HG02981 (cell line): Measurements from ENCODE around the gene FYB2.
"Not testable (repeated sequence)": the region's sequence is repeated elsewhere in the genome, so short reads cannot be mapped to it uniquely, and the experiment has no call there.

Experiments used
- ATAC-seq: cut with Tn5 transposase; IDR thresholded peaks from one replicate; pipeline ENCODE4 v1.9.1; 2021; ENCODE audit warnings: mild to moderate bottlenecking, moderate library complexity; ENCODE audit not compliant: unreplicated experiment

The FYB2 gene

DNA sequence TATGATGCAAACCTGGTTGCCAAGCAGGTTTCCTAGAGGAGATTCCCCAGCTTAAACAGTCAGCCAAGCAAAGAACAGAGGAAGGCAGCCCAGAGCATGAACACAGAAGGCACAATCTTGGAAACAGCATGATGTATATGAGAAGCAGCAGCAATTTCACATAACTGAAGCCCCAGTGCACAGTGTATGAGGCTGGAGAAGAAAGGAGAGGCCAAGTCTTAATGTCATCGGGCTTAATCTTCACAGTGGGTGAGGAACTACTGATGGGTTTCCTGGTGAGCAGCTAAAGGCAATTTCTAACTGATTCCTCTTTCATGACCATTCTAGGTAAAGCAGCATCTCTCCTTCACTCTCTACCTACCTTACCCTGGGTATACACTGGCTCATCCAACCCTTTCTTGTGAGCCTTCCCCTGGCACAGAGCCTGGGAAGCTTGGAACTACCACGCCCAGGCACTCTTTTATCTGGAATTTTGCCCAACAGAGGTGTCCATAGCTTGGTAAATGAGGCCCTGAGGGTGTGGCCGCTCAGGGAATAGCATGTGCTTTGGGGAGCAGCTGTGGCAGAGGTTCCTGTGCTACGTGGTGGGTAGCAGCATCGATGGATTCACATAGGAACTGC lies 22.0 kb downstream of the FYB2 start:
- no peak for ATAC-seq

DNA sequence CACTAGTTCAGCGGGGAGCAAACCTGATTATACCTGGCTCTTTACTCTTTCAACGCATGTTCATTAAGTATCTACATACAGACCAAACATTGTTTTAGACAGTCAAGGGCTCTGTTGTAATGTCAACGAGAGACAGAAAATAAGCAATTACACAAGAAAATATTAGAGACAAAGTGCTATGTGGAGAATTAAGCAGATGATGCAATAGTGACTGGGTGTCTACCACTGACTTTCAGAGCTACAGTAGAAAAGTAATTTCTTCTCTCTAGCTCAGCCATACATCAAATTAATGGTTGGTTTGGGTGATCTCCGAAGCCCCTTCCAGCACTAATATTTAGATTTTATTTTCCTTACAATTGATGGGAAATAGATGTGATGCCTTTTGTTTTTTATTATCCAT lies 23.3 kb downstream of the FYB2 start:
- no peak for ATAC-seq

- ATAC-seq, result no peak
Observed at GRCh38 chr1:56790036-56790435, 29.2 kb downstream of the FYB2 start.

GRCh38 chr1:56788588-56788987 lies 30.6 kb downstream of the FYB2 start:
- ATAC-seq, result no peak

GRCh38 chr1:56788102-56788501 lies 31.1 kb downstream of the FYB2 start:
- no peak for ATAC-seq

DNA sequence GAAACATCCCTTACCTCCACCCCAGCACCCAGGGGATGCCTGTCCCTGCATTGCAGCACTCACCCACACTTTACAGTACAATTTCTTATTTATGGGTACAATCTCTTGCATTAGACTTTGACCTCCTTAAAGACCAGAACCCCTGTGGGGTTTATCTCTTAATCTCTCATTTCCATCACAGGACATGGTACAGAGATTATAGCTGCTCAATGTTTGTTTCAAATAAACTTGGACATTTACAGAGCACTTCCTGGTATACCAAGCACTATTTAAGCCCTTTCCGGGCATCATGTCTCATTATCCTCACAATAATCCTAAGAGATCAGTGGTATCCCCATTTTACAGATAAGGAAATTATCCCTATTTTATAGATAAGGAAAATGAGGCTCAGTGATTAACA lies 31.9 kb downstream of the FYB2 start:
- ATAC-seq, result no peak

DNA sequence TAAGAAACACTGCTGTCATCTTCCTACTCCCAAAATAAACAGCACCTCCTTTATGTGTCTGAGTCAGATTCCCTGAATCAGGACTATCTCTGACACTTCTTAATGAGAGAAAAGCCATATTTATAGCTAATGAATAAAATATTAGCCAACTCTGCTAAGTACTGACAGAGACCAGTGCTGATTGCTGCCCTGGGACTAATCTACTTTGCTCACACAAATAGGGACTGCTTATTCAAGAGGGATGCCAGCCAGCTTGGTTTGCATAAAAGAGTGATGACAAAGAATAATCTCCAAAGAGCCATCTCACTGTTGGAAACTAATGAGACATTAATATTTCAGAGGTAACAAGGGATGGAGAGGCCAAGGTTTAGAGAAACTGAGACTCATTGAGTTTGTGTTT lies 36.4 kb downstream of the FYB2 start:
- ATAC-seq, result no peak

- ATAC-seq, result no peak
Observed at GRCh38 chr1:56780826-56781225, 38.4 kb downstream of the FYB2 start.

- no peak for ATAC-seq
Observed at GRCh38 chr1:56780128-56780750, 39.0 kb downstream of the FYB2 start.

DNA sequence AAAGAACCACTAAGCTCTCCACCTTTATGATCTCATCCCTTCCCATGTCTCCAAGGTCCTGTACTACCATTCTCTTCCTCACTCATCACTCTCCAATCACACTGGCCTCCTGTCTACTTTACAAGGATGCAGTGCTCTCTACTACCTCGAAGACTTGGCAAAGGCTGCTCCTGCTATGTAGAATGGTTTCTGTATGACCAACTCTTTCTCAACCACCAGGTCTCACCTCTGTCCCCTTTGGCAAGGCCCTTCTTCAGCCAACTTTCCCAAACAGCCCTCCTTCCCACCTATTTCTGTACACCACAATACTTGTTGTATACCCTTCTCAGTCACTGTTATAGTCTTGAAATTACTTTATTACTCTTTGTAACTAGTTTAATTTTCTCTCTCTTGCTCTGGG lies 41.2 kb downstream of the FYB2 start:
- no peak for ATAC-seq

DNA sequence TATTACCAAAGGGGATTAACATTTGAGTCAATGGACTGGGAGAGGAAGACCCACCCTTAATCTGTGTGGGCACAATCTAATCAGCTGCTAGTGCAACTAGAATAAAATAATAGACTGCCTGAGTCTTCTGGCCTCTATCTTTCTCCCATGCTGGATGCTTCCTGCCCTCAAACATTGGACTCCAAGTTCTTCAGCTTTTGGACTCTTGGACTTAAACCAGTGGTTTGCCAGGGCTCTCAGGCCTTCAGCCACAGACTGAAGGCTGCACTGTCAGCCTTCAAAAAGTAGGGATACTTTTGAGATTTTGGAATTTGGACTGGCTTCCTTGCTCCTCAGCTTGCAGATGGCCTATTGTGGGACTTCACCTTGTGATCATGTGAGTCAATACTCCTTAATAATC lies 44.5 kb downstream of the FYB2 start:
- not testable (repeated sequence) for ATAC-seq

DNA sequence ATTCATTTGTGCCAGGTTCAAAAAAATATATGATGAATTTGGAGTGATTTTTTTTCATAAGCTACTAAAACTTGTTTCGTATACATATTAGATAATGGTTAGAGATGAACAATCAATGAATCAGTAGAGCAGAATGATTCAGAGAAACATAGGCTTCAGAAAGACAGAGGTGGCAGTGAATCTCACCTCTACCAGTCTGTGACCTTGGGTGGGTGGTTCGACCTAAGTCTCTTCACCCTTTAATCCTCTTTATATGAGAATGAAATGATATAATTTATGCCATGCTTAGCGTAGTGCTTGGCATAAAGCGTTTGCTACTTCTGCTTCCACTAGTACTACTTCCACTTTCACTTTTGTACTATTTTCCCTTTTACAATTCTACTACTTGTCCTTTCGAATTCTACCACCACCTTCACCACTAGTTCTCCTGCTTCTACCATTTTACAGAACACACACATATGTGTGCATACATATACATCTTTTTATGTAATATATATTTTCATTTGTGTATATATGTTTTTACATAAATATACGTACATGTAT lies 45.1 kb downstream of the FYB2 start:
- ATAC-seq, result no peak

GRCh38 chr1:56773341-56774066 lies 45.7 kb downstream of the FYB2 start:
- no peak for ATAC-seq

- no peak for ATAC-seq
Observed at GRCh38 chr1:56771717-56772116, 47.5 kb downstream of the FYB2 start.

GRCh38 chr1:56758794-56759193 lies 60.4 kb downstream of the FYB2 start:
- no peak for ATAC-seq

- ATAC-seq, result no peak
Observed at GRCh38 chr1:56758135-56758534, 61.1 kb downstream of the FYB2 start.

DNA sequence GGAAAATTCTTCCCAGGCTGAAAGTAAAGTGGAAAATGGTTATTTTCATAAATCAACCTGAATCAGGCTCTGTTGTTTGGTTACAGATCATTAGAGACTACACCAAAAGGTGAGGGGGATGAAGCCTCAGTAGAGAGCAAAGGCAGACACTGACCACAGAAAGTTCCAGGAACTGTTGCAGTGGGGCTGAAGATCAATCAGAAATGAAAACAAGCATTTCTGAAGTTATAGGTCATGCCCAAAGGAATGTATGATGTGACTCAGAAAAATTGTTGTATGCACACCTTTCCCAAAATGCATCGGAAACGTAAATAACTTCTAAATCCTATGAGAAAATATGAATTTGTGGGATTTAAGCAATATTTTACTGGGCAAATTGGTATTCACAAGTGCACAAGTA lies 63.3 kb downstream of the FYB2 start:
- ATAC-seq, result no peak

- no peak for ATAC-seq
Observed at GRCh38 chr1:56754708-56755479, 64.3 kb downstream of the FYB2 start.

DNA sequence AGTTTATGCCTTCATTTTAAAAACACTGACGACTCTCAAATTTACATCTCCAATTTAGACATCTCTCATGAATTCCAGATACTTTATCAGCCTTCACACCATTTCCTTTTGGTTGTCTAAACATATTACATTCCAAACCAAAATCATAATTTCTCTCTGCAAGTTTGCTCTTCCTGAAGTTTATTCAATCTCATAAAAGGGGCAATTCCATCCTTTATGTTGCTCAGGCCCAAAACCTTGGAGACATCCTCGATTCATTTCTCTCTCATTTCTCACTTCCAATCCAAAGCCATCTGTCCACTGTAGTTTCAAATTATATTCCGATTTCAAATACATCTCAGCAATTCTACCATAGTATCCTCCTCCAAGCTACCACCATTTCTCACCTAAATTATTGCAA lies 74.0 kb downstream of the FYB2 start:
- no peak for ATAC-seq

- ATAC-seq, result no peak
Observed at GRCh38 chr1:56728964-56729363, 90.2 kb downstream of the FYB2 start.

DNA sequence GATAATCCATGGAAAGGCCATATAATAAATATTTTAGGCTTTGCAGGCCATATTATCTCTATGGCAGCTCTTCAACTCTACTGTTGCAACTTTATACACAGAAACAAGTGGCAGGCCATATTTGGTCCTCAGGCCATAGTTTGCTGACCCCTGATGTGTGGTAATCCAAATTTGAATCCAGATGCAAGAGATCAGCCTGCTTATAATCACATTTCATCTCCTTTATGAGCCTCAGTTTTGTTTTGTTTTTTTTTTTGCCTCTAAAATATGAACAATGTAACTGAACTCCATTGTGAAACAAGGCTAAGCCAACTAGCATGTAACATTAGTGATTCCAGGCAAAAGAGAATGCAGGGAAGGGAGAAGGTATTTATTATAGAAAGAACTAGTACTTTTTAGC lies 92.5 kb downstream of the FYB2 start:
- no peak for ATAC-seq
